T-cell (primary cell): Measurements from ENCODE around the gene ERGIC1. TPM values are rescaled to one million over a fixed set of nuclear protein-coding genes. Genes with fewer than 3 reads are reported as not detected.

ENCODE experiments used
- ATAC-seq, 4 experiments: fragments of 200-7000 bp in 3 of 4; fragments of 150-1000 bp in 1 of 4; cut with Tn5 transposase; replicated peaks in 1 of 4; 1 replicate in 3 of 4; 2 replicates in 1 of 4; pipeline ENCODE4 v1.10.0; 2021; ENCODE audit warnings: moderate library complexity in 3 of 4, mild to moderate bottlenecking in 2 of 4, moderate number of reproducible peaks in 1 of 4
- CTCF ChIA-PET, 2 donors: fragments of 300-600 bp; sonication (Branson Sonifier 250); formaldehyde crosslinking; loops; one replicate each; lab custom pipeline; 2022; ENCODE audit warnings: antibody characterized with exemption in 2 of 2; lab: Charles Lee
- POLR2A ChIA-PET, 2 donors: fragments of 300-600 bp; sonication (Branson Sonifier 250); formaldehyde crosslinking; loops; one replicate each; lab custom pipeline; 2022; ENCODE audit warnings: antibody characterized with exemption in 2 of 2; lab: Charles Lee
- DNase-seq, 35 experiments: peaks; one replicate each; pipeline versions ENCODE4 v3.0.0 to v3.0.0-alpha.2; 2013 to 2023
- H3K27ac ChIP-seq: one replicate; pipeline ENCODE4 v1.5.1; 2013; ENCODE audit warnings: low read length
- H3K27me3 ChIP-seq, 2 experiments: replicated peaks in 1 of 2; 1 replicate in 1 of 2; 2 replicates in 1 of 2; pipeline versions ENCODE4 v1.6.1 to v1.7.0; 2013; ENCODE audit warnings: low read length in 1 of 2, mixed read lengths in 1 of 2; ENCODE audit not compliant: control insufficient read depth in 2 of 2, insufficient read depth in 2 of 2; ENCODE audit errors: extremely low read depth in 1 of 2
- H3K36me3 ChIP-seq, 2 donors: 1 replicate in 1 of 2; 2 replicates in 1 of 2; pipeline versions ENCODE4 v1.6.1 to v1.7.0; 2013; ENCODE audit warnings: low read length in 1 of 2; ENCODE audit not compliant: control insufficient read depth in 2 of 2, insufficient read depth in 1 of 2; ENCODE audit errors: extremely low read depth in 1 of 2
- H3K4me1 ChIP-seq, 2 experiments: 1 replicate in 1 of 2; 2 replicates in 1 of 2; pipeline versions ENCODE4 v1.6.1 to v1.7.0; 2013; ENCODE audit warnings: low read length in 2 of 2, mixed read lengths in 1 of 2; ENCODE audit not compliant: insufficient read depth in 2 of 2, control insufficient read depth in 1 of 2; ENCODE audit errors: extremely low read depth in 1 of 2
- H3K4me3 ChIP-seq, 2 donors: 1 replicate in 1 of 2; 2 replicates in 1 of 2; pipeline versions ENCODE4 v1.5.1 to v1.7.0; 2013; ENCODE audit warnings: mild to moderate bottlenecking in 2 of 2, low read length in 1 of 2, moderate library complexity in 1 of 2; ENCODE audit not compliant: control insufficient read depth in 1 of 2; ENCODE audit errors: extremely low read depth in 1 of 2
- H3K9me3 ChIP-seq: 2 replicates; pipeline ENCODE4 v1.7.0; 2013
- H3K27ac Mint-ChIP-seq, 2 donors: one replicate each; pipeline ENCODE4 v1.8.0; 2020 to 2021; ENCODE audit warnings: mild to moderate bottlenecking in 2 of 2, mixed read lengths in 2 of 2
- H3K27me3 Mint-ChIP-seq, 2 donors: one replicate each; pipeline ENCODE4 v1.8.0; 2021 to 2022; ENCODE audit warnings: mixed read lengths in 2 of 2
- H3K36me3 Mint-ChIP-seq: one replicate; pipeline ENCODE4 v1.8.0; 2021; ENCODE audit warnings: mixed read lengths
- H3K4me1 Mint-ChIP-seq, 3 donors: one replicate each; pipeline ENCODE4 v1.8.0; 2020 to 2022; ENCODE audit warnings: mixed read lengths in 3 of 3, mild to moderate bottlenecking in 1 of 3
- H3K4me3 Mint-ChIP-seq, 3 donors: one replicate each; pipeline ENCODE4 v1.8.0; 2020 to 2022; ENCODE audit warnings: mild to moderate bottlenecking in 3 of 3, mixed read lengths in 3 of 3, moderate library complexity in 3 of 3
- H3K9me3 Mint-ChIP-seq, 3 donors: one replicate each; pipeline ENCODE4 v1.8.0; 2020 to 2022; ENCODE audit warnings: mixed read lengths in 3 of 3
- WGBS: methylation state at CpG from one replicate; pipeline ENCODE4 v1.1.5; 2013; ENCODE audit warnings: missing lambda C conversion rate; ENCODE audit not compliant: insufficient coverage; 5-methylcytosine and 5-hydroxymethylcytosine counted together
- total RNA-seq, 35 experiments: library from RNA in 6 of 35; stranded (reverse) in 6 of 35; fragments of 120-200 nt in 1 of 35; gene quantifications; one replicate each; pipeline versions ENCODE4 v1.2.1 to v1.2.4 and lab custom pipeline; 2013 to 2026

The ERGIC1 gene
- total RNA-seq, 5 donors from 2014 or later (not counting 1 experiment from before 2014, with no cell fraction given): 45.5 to 67.7 (median 46.8) TPM

GRCh38 chr5:172909931-172910502, 76.0 kb downstream of the ERGIC1 start:
- CTCF ChIA-PET: interaction anchor here (0.5 to 0.7 kb wide), 2 partner anchors 16 to 35 kb away, joined by 3 to 4 read pairs; no protein-coding TSS in a partner anchor
- H3K4me1 ChIP-seq: no peaks in the 10 kb centered on the region

GRCh38 chr5:172910828-172911627, 77.0 kb downstream of the ERGIC1 start:
- WGBS: 72% methylated on average over 5 of the region's 9 CpGs
- Mint-ChIP-seq H3K27me3 (no peaks in the 10 kb centered on the region), H3K4me1 (peaks cover 0 to 2% (median 0%) of the 10 kb centered on the region in 3 donors), H3K4me3 (no peak overlapping the region), H3K9me3 (no peaks in the 10 kb centered on the region), H3K27ac (no peak overlapping the region), H3K36me3 (peaks cover 31% of the 10 kb centered on the region)
- Histone ChIP-seq H3K27me3 (no peaks in the 10 kb centered on the region), H3K27ac (no peak overlapping the region), H3K9me3 (no peaks in the 10 kb centered on the region), H3K4me3 (no peak overlapping the region), H3K36me3 (peaks cover 10 to 39% of the 10 kb centered on the region in 2 donors), H3K4me1 (no peaks in the 10 kb centered on the region)
- CTCF ChIA-PET: interaction anchor here in 1 of 2 donors (0.7 kb wide), 1 partner anchor 34 kb away, joined by 4 read pairs; no protein-coding TSS in a partner anchor
- ATAC-seq (peak in 1 of 4 experiments; percentile 24), DNase-seq (peak in 5 of 35 experiments; percentile 9 to 33 (median 23))
- POLR2A ChIA-PET: interaction anchor here in 1 of 2 donors (0.7 kb wide), 1 partner anchor 13 kb away, joined by 4 read pairs; no protein-coding TSS in a partner anchor

More at GRCh38 chr5:172909931-172910502, 76.0 kb downstream of the ERGIC1 start:
- Mint-ChIP-seq H3K27me3 (no peaks in the 10 kb centered on the region), H3K36me3 (peaks cover 28% of the 10 kb centered on the region), H3K4me1 (peaks cover 0 to 2% (median 0%) of the 10 kb centered on the region in 3 donors), H3K4me3 (no peak overlapping the region), H3K9me3 (no peaks in the 10 kb centered on the region), H3K27ac (no peak overlapping the region)
- WGBS: 93% methylated on average over 3 of the region's 8 CpGs
- DNase-seq (no peak), ATAC-seq (no peak)
- H3K27me3 ChIP-seq: no peaks in the 10 kb centered on the region
- H3K9me3 ChIP-seq: no peaks in the 10 kb centered on the region
- no peak overlapping the region for H3K27ac ChIP-seq
- H3K36me3 ChIP-seq: peaks cover 10 to 36% of the 10 kb centered on the region in 2 donors
- no peak overlapping the region for H3K4me3 ChIP-seq
- POLR2A ChIA-PET: interaction anchor here in 1 of 2 donors (0.7 kb wide), 1 partner anchor 12 kb away, joined by 4 read pairs; no protein-coding TSS in a partner anchor

- Histone ChIP-seq H3K9me3 (no peaks in the 10 kb centered on the region), H3K4me1 (no peaks in the 10 kb centered on the region), H3K27ac (no peak overlapping the region), H3K27me3 (no peaks in the 10 kb centered on the region), H3K4me3 (no peak overlapping the region), H3K36me3 (peaks cover 10 to 43% of the 10 kb centered on the region in 2 donors)
- no peak overlapping the region for H3K4me3 Mint-ChIP-seq
- no peak for ATAC-seq
- H3K4me1 Mint-ChIP-seq: peaks cover 0 to 2% (median 0%) of the 10 kb centered on the region in 3 donors
- no peak overlapping the region for H3K27ac Mint-ChIP-seq
- WGBS: 100% methylated on average over 1 of the region's 2 CpGs
- no peaks in the 10 kb centered on the region for H3K9me3 Mint-ChIP-seq
- no peaks in the 10 kb centered on the region for H3K27me3 Mint-ChIP-seq
- ChIA-PET CTCF (no interaction called here), POLR2A (no interaction called here)
- H3K36me3 Mint-ChIP-seq: peaks cover 33% of the 10 kb centered on the region
- no peak for DNase-seq
These were observed 77.5 kb downstream of the ERGIC1 start for GRCh38 chr5:172911628-172911880.

GRCh38 chr5:172911976-172912375, 77.9 kb downstream of the ERGIC1 start:
- no peaks in the 10 kb centered on the region for H3K4me1 ChIP-seq
- CTCF ChIA-PET: no interaction called here
- no peak overlapping the region for H3K4me3 ChIP-seq
- POLR2A ChIA-PET: interaction anchor here (0.6 kb wide), 2 partner anchors 17 to 189 kb away, joined by 3 to 4 read pairs; no protein-coding TSS in a partner anchor
- Mint-ChIP-seq H3K4me1 (peaks cover 0 to 4% (median 2%) of the 10 kb centered on the region in 3 donors), H3K9me3 (no peaks in the 10 kb centered on the region), H3K4me3 (no peak overlapping the region), H3K27ac (no peak overlapping the region), H3K27me3 (no peaks in the 10 kb centered on the region), H3K36me3 (peaks cover 36% of the 10 kb centered on the region)
- WGBS: no CpG with 5 or more reads among the region's 1 CpG
- ATAC-seq (no peak), DNase-seq (no peak)
- peaks cover 10 to 45% of the 10 kb centered on the region in 2 donors for H3K36me3 ChIP-seq
- H3K27ac ChIP-seq: no peak overlapping the region
- no peaks in the 10 kb centered on the region for H3K27me3 ChIP-seq
- no peaks in the 10 kb centered on the region for H3K9me3 ChIP-seq

GRCh38 chr5:172913117-172913850, 79.2 kb downstream of the ERGIC1 start:
- POLR2A ChIA-PET: interaction anchor here in 1 of 2 donors (0.7 kb wide), 1 partner anchor 167 kb away, joined by 7 read pairs; no protein-coding TSS in a partner anchor
- Histone ChIP-seq H3K9me3 (no peaks in the 10 kb centered on the region), H3K27me3 (no peaks in the 10 kb centered on the region), H3K27ac (no peak overlapping the region), H3K4me1 (peaks cover 0 to 5% of the 10 kb centered on the region in 2 experiments), H3K4me3 (no peak overlapping the region), H3K36me3 (peaks cover 10 to 49% of the 10 kb centered on the region in 2 donors)
- H3K27me3 Mint-ChIP-seq: no peaks in the 10 kb centered on the region
- CTCF ChIA-PET: no interaction called here
- H3K9me3 Mint-ChIP-seq: no peaks in the 10 kb centered on the region
- H3K36me3 Mint-ChIP-seq: peaks cover 43% of the 10 kb centered on the region
- peaks cover 5 to 11% (median 9%) of the 10 kb centered on the region in 3 donors for H3K4me1 Mint-ChIP-seq
- no peak overlapping the region for H3K4me3 Mint-ChIP-seq
- DNase-seq (no peak), ATAC-seq (no peak)
- H3K27ac Mint-ChIP-seq: no peak overlapping the region
- WGBS: 95% methylated on average over 11 of the region's 11 CpGs

GRCh38 chr5:172915514-172915913, 81.5 kb downstream of the ERGIC1 start:
- ChIA-PET CTCF (no interaction called here), POLR2A (no interaction called here)
- Histone ChIP-seq H3K4me1 (peaks cover 0 to 22% of the 10 kb centered on the region in 2 experiments), H3K4me3 (no peak overlapping the region), H3K9me3 (no peaks in the 10 kb centered on the region), H3K27ac (no peak overlapping the region), H3K36me3 (peaks cover 16 to 56% of the 10 kb centered on the region in 2 donors), H3K27me3 (no peaks in the 10 kb centered on the region)
- Mint-ChIP-seq H3K36me3 (peaks cover 42% of the 10 kb centered on the region), H3K4me1 (peaks cover 14 to 19% (median 17%) of the 10 kb centered on the region in 3 donors), H3K4me3 (no peak overlapping the region), H3K9me3 (no peaks in the 10 kb centered on the region), H3K27ac (no peak overlapping the region), H3K27me3 (no peaks in the 10 kb centered on the region)
- no peak for ATAC-seq
- 95% methylated on average over 10 of the region's 10 CpGs for WGBS
- DNase-seq: no peak
